HG02970 (cell line): ENCODE data around the gene PLBD1.

Experiments used
- ATAC-seq: cut with Tn5 transposase; IDR thresholded peaks from one replicate; pipeline ENCODE4 v1.9.1; 2021; ENCODE audit warnings: mild to moderate bottlenecking, moderate library complexity, moderate number of reproducible peaks; ENCODE audit not compliant: unreplicated experiment, low FRiP score

The PLBD1 gene

GRCh38 chr12:14571779-14572178 is 4.1 kb upstream of the PLBD1 start:
- no peak for ATAC-seq

GRCh38 chr12:14570231-14570630 is 2.5 kb upstream of the PLBD1 start:
- no peak for ATAC-seq

- ATAC-seq: no peak
These were observed 3.2 kb downstream of the PLBD1 start for GRCh38 chr12:14564336-14564959.

GRCh38 chr12:14563046-14563445 is 4.6 kb downstream of the PLBD1 start:
- no peak for ATAC-seq

- ATAC-seq: no peak
These were observed 5.4 kb downstream of the PLBD1 start for GRCh38 chr12:14562279-14562678.

- no peak for ATAC-seq
These were observed 5.9 kb downstream of the PLBD1 start for GRCh38 chr12:14561677-14562238.

- no peak for ATAC-seq
These were observed 6.6 kb downstream of the PLBD1 start for GRCh38 chr12:14560904-14561574.

- ATAC-seq: no peak
These were observed 9.2 kb downstream of the PLBD1 start for GRCh38 chr12:14558473-14558959.

- no peak for ATAC-seq
These were observed 9.7 kb downstream of the PLBD1 start for GRCh38 chr12:14557966-14558365.

GRCh38 chr12:14554281-14555007 is 13.2 kb downstream of the PLBD1 start:
- no peak for ATAC-seq

- no peak for ATAC-seq
These were observed 19.1 kb downstream of the PLBD1 start for GRCh38 chr12:14548609-14549008.

- ATAC-seq: no peak
These were observed 20.1 kb downstream of the PLBD1 start for GRCh38 chr12:14547571-14547970.

GRCh38 chr12:14545144-14546124 is 22.2 kb downstream of the PLBD1 start:
- no peak for ATAC-seq

- ATAC-seq: no peak
These were observed 26.8 kb downstream of the PLBD1 start for GRCh38 chr12:14540801-14541462.

- ATAC-seq: no peak
These were observed 30.6 kb downstream of the PLBD1 start for GRCh38 chr12:14537088-14537487.

GRCh38 chr12:14532152-14532551 is 35.5 kb downstream of the PLBD1 start:
- ATAC-seq: no peak

GRCh38 chr12:14525964-14526363 is 41.7 kb downstream of the PLBD1 start:
- no peak for ATAC-seq

GRCh38 chr12:14521822-14522221 is 45.9 kb downstream of the PLBD1 start:
- no peak for ATAC-seq

GRCh38 chr12:14514946-14515345 is 52.7 kb downstream of the PLBD1 start:
- no peak for ATAC-seq
